Peyer's patch (tissue), 4 donors: ENCODE measurements around the gene CLEC5A.
"Not testable (repeated sequence)": the region's sequence is repeated elsewhere in the genome, so short reads cannot be mapped to it uniquely, and the experiment has no call there.

ENCODE experiments used
- POLR2A ChIP-seq, 2 donors: fragments of 450-650 bp; IDR thresholded peaks; one replicate each; pipeline ENCODE4 v1.5.1; 2017; ENCODE audit warnings: antibody characterized with exemption in 2 of 2, mild to moderate bottlenecking in 2 of 2, moderate library complexity in 2 of 2
- TF ChIP-seq, protein P1 (sequence below), 6 experiments: fragments of 450-650 bp in 4 of 6; fragments of 200-600 bp in 2 of 6; sonication (generic) in 1 of 6; IDR thresholded peaks; one replicate each; pipeline ENCODE4 v1.5.1; 2017 to 2019; ENCODE audit warnings: antibody characterized with exemption in 6 of 6, mild to moderate bottlenecking in 3 of 6, moderate library complexity in 1 of 6

DNA sequence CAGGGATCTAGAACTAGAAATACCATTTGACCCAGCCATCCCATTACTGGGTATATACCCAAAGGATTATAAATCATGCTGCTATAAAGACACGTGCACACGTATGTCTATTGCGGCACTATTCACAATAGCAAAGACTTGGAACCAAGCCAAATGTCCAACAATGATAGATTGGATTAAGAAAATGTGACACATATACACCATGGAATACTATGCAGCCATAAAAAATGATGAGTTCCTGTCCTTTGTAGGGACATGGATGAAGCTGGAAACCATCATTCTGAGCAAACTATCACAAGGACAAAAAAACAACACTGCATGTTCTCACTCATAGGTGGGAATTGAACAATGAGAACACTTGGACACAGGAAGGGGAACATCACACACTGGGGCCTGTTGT, 47.4 kb downstream of the CLEC5A start:
- TF ChIP-seq, protein P1, sequence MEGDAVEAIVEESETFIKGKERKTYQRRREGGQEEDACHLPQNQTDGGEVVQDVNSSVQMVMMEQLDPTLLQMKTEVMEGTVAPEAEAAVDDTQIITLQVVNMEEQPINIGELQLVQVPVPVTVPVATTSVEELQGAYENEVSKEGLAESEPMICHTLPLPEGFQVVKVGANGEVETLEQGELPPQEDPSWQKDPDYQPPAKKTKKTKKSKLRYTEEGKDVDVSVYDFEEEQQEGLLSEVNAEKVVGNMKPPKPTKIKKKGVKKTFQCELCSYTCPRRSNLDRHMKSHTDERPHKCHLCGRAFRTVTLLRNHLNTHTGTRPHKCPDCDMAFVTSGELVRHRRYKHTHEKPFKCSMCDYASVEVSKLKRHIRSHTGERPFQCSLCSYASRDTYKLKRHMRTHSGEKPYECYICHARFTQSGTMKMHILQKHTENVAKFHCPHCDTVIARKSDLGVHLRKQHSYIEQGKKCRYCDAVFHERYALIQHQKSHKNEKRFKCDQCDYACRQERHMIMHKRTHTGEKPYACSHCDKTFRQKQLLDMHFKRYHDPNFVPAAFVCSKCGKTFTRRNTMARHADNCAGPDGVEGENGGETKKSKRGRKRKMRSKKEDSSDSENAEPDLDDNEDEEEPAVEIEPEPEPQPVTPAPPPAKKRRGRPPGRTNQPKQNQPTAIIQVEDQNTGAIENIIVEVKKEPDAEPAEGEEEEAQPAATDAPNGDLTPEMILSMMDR (IDR thresholded peaks at IDR 0.05): not testable (repeated sequence)
- not testable (repeated sequence) for TF ChIP-seq POLR2A (IDR thresholded peaks at IDR 0.05)
